ENCODE measurements around the gene FAIM2.

Gene FAIM2

DNA sequence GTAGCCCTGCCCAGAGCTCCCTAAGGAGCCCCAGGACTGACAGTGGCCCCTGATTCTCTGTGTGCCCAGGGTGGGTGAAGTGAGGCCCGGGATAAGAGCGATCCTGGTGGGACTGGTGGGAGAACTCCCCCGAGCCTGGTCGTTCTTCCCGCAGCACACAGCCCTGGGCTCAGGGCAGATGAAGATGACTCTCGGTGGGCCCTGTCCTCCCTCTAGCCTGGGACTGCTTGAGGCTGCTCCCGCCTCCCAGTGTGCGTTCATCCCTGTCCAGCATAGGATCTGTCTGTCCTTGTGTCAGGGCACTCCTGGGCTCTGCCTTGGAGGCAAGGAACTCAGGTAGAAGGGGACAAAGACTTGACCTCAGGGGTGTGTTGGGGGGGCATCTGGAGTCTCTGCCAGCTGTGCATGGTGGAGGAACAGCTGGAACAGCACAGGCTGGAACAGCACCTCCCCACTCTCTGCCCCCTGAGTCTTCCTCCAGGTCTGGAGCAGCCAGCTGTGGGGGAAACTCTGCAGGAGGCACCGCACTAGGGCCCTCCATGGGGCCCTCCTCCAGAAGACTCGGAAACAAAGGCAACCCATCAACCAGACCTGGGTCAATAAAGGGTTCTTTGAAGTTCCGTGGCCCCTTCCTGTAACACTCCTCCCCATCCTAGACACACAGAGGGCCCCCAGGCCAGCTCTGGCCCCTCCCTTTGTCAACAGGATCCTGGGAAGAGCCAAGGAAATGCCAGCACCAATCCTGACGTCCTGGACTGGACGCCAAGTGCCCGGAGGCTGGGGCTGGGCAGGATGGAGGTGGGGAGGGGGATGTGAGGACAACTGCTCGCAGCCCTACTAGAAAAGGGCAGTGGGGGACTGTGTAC, 15.9 kb downstream of the FAIM2 start:
- TF ChIP-seq EZH2phosphoT487 (IDR thresholded peaks at IDR 0.05; ENCODE audit: low read depth) (no peak), CTCF (IDR thresholded peaks at IDR 0.05; ENCODE audit: low read depth, low read length) (no peak)
- Histone ChIP-seq H3K4me3 (ENCODE audit: low read length) (no peak overlapping the region), H3K9me3 (ENCODE audit: insufficient read depth, low read length) (no peaks in the 10 kb centered on the region), H3K27ac (ENCODE audit: low read length) (no peak overlapping the region), H3K27me3 (ENCODE audit: low read depth, low read length) (peaks cover 23% of the 10 kb centered on the region; the same call in 1 of the 2 replicates), H2AFZ (ENCODE audit: low read depth, low read length) (no peak overlapping the region), H4K20me1 (ENCODE audit: insufficient read depth, low read length) (no peaks in the 10 kb centered on the region), H3K4me1 (ENCODE audit: low read length) (no peaks in the 10 kb centered on the region), H3K4me2 (ENCODE audit: low read length) (no peak overlapping the region), H3K79me2 (ENCODE audit: low read length) (no peaks in the 10 kb centered on the region), H3K9ac (ENCODE audit: low read length) (no peak overlapping the region), H3K36me3 (replicated peaks; ENCODE audit: low read depth, low read length) (no peaks in the 10 kb centered on the region)

DNA sequence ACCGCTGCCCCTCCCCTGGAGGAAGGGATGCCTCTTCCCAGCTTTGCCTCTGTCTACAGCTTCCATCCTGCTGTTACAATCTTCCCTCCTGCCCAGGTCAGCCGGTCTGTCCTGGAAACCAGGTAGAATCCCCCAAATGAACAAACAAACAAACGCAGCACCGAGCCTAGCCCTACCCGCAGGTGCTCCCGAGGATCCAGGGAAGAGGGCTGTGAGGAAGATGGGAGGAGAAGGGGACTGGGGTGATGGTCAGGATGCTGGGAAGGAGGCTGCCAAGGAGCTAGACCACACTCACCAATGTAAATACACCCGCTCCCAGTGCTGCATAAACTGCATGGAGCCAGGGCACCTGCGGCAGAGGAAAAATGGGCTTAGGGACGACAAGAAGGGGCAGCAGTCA, 16.6 kb downstream of the FAIM2 start:
- no peaks in the 10 kb centered on the region for H3K4me1 ChIP-seq (ENCODE audit: low read length)
- no peaks in the 10 kb centered on the region for H3K79me2 ChIP-seq (ENCODE audit: low read length)
- H3K4me3 ChIP-seq (ENCODE audit: low read length), result no peak overlapping the region
- H3K36me3 ChIP-seq (replicated peaks; ENCODE audit: low read depth, low read length), result no peaks in the 10 kb centered on the region
- H4K20me1 ChIP-seq (ENCODE audit: insufficient read depth, low read length), result no peaks in the 10 kb centered on the region
- no peak overlapping the region for H3K27ac ChIP-seq (ENCODE audit: low read length)
- TF ChIP-seq EZH2phosphoT487 (IDR thresholded peaks at IDR 0.05; ENCODE audit: low read depth) (no peak), CTCF (IDR thresholded peaks at IDR 0.05; ENCODE audit: low read depth, low read length) (no peak)
- peaks cover 23% of the 10 kb centered on the region; the same call in 1 of the 2 replicates for H3K27me3 ChIP-seq (ENCODE audit: low read depth, low read length)
- no peak overlapping the region for H3K4me2 ChIP-seq (ENCODE audit: low read length)
- no peak overlapping the region for H2AFZ ChIP-seq (ENCODE audit: low read depth, low read length)
- H3K9ac ChIP-seq (ENCODE audit: low read length), result no peak overlapping the region
- no peaks in the 10 kb centered on the region for H3K9me3 ChIP-seq (ENCODE audit: insufficient read depth, low read length)

DNA sequence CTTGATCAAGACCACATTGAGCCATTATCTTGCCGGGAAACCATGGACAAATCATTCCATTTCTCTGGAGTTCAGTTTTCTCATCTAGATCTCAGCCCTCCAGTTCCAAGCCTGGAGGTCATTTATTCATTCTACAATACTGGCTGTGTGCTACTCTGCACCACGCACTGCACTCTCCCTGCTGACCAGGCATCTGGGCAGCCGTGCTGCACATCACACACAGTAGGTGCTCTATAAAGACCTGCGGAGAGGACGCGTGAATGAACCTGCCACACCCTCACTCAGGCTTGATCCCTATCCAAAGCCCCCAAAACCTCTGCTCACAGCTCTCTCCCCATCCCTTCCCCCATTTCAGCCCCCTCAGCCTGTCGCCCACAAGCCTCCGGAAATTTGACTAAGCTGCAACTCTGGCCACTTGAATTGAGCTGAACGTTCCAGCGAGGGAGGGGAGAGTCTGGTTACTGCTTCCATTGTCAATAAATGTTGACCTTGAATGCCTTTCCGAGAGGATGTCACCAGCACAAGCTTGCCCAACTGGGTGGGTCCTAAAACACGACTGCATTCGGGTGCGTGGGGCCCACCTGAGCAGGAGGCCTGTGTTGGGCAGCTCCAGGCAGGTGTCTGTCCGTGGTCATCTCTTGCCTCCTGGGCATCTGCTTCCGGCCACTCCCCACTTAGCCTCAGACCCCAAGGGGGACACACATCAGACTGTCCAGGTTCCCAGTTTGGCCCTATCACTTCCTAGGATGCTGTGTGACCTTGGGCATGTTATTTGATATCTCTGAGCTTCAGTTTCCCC, 17.8 kb downstream of the FAIM2 start:
- TF ChIP-seq EZH2phosphoT487 (IDR thresholded peaks at IDR 0.05; ENCODE audit: low read depth), result no peak
- no peak for TF ChIP-seq CTCF (IDR thresholded peaks at IDR 0.05; ENCODE audit: low read depth, low read length)
- Histone ChIP-seq H3K9me3 (ENCODE audit: insufficient read depth, low read length) (no peaks in the 10 kb centered on the region), H2AFZ (ENCODE audit: low read depth, low read length) (no peak overlapping the region), H3K4me3 (ENCODE audit: low read length) (no peak overlapping the region), H3K36me3 (replicated peaks; ENCODE audit: low read depth, low read length) (no peaks in the 10 kb centered on the region), H3K27ac (ENCODE audit: low read length) (no peak overlapping the region), H3K79me2 (ENCODE audit: low read length) (no peaks in the 10 kb centered on the region), H3K4me2 (ENCODE audit: low read length) (no peak overlapping the region), H3K4me1 (ENCODE audit: low read length) (no peaks in the 10 kb centered on the region), H3K9ac (ENCODE audit: low read length) (no peak overlapping the region), H4K20me1 (ENCODE audit: insufficient read depth, low read length) (no peaks in the 10 kb centered on the region), H3K27me3 (ENCODE audit: low read depth, low read length) (peaks cover 23% of the 10 kb centered on the region; the same call in 1 of the 2 replicates)

DNA sequence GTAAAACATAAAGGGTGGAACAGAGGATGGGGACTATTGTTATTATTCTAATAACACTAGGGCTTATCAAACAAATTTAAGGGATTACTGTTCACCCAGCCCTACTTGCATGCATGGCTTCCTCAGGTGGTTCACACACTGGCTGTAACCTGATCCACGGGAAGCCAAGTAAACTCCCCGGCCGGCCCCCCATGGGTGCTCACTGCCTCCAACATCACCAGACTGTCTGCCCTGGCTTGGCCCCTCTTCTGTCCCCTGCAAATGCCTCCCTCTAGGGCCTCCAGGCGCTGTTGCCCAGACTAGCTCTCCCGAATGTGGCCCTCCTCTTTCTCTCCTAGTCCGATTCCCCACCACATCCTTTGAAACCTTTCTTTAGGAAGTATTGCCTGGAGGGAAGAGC, 18.6 kb downstream of the FAIM2 start:
- Histone ChIP-seq H3K27me3 (ENCODE audit: low read depth, low read length) (peaks cover 23% of the 10 kb centered on the region; the same call in 1 of the 2 replicates), H3K9ac (ENCODE audit: low read length) (no peak overlapping the region), H4K20me1 (ENCODE audit: insufficient read depth, low read length) (no peaks in the 10 kb centered on the region), H2AFZ (ENCODE audit: low read depth, low read length) (no peak overlapping the region), H3K79me2 (ENCODE audit: low read length) (no peaks in the 10 kb centered on the region), H3K4me1 (ENCODE audit: low read length) (no peaks in the 10 kb centered on the region), H3K4me3 (ENCODE audit: low read length) (no peak overlapping the region), H3K9me3 (ENCODE audit: insufficient read depth, low read length) (no peaks in the 10 kb centered on the region), H3K4me2 (ENCODE audit: low read length) (no peak overlapping the region), H3K27ac (ENCODE audit: low read length) (no peak overlapping the region), H3K36me3 (replicated peaks; ENCODE audit: low read depth, low read length) (no peaks in the 10 kb centered on the region)
- TF ChIP-seq CTCF (IDR thresholded peaks at IDR 0.05; ENCODE audit: low read depth, low read length) (no peak), EZH2phosphoT487 (IDR thresholded peaks at IDR 0.05; ENCODE audit: low read depth) (no peak)

All from OCI-LY3 (cell line).